ELR (cell line): ENCODE data around the gene MRTFA.
"Not testable (repeated sequence)": the region's sequence is repeated elsewhere in the genome, so short reads cannot be mapped to it uniquely, and the experiment has no call there.

ENCODE experiments used
- DNase-seq: peaks from one replicate; pipeline ENCODE4 v3.0.0-alpha.2; 2015; ENCODE audit warnings: low read depth

MRTFA gene

DNA sequence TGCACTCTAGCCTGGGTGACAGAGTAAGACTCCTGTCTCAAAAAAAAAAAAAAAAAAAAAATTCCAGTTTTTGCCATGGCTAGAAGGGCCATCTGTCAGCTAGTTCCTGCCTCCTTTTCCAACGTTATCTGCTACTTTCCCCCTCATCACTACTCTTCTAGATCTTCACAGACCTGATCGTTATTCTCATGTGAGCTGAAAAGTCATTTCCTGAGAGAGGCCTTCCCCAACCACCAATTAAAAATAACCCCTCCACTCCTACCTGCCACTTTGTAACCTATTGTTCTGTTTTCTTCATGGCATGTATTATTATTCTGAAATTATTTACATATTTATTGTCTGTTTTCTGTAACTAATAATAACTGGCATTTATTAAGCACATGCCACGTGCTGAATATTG lies 241.9 kb downstream of the MRTFA start:
- DNase-seq, result no peak

- no peak for DNase-seq
Measured at GRCh38 chr22:40392618-40393017, 243.9 kb downstream of the MRTFA start.

GRCh38 chr22:40391417-40391816 lies 245.1 kb downstream of the MRTFA start:
- no peak for DNase-seq

- DNase-seq, result no peak
Measured at GRCh38 chr22:40388231-40388630, 248.3 kb downstream of the MRTFA start.

DNA sequence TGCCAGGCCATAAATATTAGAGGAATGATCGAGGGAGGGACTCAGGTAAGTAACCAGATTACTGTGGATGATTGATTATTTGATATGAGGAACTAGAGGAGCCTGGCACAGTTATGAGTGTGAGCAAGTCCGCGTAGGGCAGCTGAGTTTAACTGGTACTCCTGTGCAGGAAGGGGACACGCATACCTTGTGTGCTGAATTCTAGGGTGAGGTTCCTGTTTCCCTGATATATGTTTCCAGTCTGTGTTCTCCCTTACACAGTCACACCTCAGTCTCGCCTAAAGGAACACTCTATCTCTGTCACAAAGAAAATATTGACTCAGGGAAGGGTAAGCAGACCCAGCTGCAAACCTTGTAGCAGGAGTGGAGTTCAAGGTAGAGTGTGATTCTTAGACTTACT lies 248.8 kb downstream of the MRTFA start:
- DNase-seq, result no peak

DNA sequence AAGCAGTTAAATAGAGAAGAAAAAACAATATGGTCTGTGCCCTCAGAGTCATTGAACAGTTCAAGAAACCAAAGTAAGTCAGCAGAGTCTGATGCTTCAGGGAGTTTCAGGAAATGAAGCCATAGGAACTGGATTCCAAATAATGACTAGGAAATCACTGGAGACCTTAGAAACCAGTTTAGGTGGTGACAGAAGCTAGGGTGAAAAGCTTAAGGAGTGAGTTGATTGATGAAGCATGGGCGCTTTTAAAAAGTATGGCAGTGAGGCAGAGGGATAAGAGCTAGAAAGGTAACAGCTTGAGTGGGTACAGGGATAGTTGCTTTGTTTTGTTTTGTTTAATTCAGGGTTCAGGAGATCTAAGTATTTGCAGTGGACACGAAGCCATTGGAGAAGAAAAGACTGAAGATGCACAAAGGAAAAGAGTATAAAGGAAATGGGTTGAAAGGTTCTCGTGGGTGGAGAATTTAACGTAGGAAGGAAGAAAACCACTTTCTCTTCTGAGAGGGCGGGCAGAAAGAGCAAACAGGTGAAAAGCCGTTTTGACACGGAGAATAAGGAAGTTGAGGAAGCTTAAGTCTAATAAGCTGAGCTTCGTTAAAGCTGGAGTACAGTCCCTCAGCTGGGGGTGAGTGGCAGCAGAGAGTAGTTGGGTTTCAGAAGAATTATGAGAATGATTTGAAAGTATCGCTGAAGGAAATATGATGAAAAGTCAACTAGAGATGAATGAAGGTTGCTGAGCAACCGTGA lies 251.3 kb downstream of the MRTFA start:
- DNase-seq, result no peak

DNA sequence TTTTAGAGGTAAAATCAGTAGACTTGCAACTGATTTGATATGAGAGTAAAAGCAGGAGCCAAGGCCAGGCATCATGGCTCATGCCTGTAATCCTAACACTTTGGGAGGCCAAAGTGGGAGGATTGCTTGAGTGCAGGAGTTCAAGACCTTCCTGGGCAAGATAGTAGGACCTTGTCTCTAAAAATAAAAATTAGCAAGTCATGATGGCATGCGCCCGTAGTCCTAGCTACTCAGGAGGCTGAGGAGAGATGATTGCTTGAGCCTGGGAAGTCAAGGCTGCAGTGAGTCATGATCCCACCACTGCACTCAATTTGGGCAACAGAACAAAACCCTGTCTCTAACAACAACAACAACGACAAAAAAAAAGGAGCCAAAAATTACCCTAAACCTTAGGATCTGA lies 252.6 kb downstream of the MRTFA start:
- peak; percentile 35 for DNase-seq

- DNase-seq, result no peak
Measured at GRCh38 chr22:40381461-40381860, 255.1 kb downstream of the MRTFA start.

DNA sequence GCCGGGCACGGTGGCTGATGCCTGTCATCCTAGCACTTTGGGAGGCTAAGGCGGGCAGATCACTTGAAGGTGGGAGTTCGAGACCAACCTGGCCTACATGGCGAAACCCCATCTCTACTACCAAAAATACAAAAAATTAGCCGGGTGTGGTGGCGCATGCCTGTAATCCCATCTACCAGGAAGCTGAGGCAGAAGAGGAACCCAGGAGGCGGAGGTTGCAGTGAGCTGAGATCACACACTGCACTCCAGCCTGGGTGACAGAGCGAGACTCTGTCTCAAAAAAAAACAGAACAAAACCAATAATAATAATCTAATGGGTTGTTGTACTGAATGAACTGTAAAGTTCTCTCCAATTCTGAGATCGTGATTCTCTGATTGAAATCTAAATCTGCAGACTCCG lies 258.1 kb downstream of the MRTFA start:
- DNase-seq, result not testable (repeated sequence)

GRCh38 chr22:40377931-40378330 lies 258.6 kb downstream of the MRTFA start:
- DNase-seq, result no peak

DNA sequence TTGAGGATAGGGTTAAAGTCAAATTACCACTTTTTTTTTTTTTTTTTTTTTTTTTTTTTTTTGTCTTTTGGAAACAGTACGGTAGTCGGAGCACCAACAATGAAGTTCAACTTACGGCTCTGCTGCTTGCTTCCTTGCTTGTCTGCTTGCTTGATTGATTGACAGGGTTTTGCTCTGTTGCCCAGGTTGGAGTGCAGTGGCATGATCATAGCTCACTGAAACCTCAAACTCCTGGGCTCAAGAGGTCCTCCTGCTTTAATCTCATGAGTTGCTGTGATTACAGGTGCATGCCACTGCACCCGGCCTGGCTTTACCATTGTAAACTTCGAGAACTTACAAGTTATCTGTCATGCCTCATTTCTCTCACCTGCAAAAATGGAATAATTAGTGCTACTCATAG lies 260.4 kb downstream of the MRTFA start:
- DNase-seq, result no peak

GRCh38 chr22:40374567-40374966 lies 262.0 kb downstream of the MRTFA start:
- DNase-seq, result no peak

GRCh38 chr22:40368836-40369235 lies 267.7 kb downstream of the MRTFA start:
- no peak for DNase-seq

DNA sequence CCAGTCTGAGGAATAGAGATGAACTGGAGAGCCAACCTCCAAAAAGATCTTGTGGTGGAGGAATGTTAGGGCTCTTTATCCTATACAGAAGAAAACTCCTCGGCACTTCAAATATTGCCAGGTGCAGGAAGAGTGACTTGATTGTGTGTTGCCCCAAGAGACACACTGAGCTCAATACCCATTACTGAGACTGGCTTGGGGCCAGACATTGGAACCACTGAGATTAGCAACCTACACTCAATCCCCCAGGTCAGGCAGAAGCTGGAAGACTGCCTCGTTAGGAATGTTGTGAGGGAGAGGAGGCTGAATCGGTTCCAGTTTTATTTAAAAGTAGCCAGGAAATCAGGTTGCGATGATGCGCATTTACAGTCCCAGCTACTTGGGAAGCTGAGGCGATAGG lies 268.5 kb downstream of the MRTFA start:
- no peak for DNase-seq

GRCh38 chr22:40367342-40367741 lies 269.2 kb downstream of the MRTFA start:
- no peak for DNase-seq

GRCh38 chr22:40366068-40366467 lies 270.5 kb downstream of the MRTFA start:
- no peak for DNase-seq

DNA sequence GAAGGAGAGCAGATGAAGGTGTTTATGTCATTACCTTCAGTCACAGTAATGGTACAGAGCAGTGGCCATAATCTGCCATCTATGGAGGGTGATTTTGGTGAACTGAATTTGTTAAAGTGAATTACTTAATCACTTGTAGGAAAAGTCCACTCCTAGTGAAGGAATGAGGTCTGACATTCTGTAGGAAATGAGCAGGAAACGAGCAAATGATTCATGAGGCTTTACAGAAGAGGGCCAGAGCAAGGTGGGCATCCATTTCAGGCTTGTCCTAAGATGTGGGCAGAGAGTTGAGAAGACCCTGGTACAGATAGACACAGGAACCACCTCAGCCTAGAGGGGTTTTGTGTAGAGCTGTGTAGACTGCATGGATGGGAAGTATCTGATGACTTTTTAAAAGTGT lies 272.1 kb downstream of the MRTFA start:
- no peak for DNase-seq

DNA sequence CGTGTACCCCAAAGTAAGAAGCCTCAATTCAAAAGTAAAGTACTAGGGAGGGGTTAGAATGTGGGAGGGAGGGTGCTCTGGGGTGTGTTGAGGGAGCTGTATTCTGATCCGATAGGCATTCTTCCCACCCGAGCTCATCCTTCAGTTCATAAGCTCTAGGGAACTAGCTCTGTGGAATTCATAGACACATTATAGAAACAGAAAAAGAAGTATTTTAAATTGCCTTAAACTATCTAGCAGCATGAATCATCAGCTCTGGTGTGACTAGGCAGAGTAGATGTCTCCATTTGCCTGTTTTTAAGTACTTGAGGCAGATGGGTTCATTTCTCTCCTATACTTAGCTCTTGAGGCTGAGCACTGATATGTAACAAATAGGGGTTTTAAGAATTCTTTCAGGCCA lies 273.5 kb downstream of the MRTFA start:
- DNase-seq, result peak; percentile 65

- no peak for DNase-seq
Measured at GRCh38 chr22:40361100-40361499, 275.4 kb downstream of the MRTFA start.
